ENCODE data around the gene SCYL1.

The SCYL1 gene

GRCh38 chr11:65500387-65501185, 24.3 kb upstream of the SCYL1 start:
- peaks cover 56% of the 10 kb centered on the region for H3K4me1 ChIP-seq (ENCODE audit: low read length)
- H3K4me3 ChIP-seq (ENCODE audit: low read length): peak overlapping the region; percentile 83
- TF ChIP-seq, protein P1, sequence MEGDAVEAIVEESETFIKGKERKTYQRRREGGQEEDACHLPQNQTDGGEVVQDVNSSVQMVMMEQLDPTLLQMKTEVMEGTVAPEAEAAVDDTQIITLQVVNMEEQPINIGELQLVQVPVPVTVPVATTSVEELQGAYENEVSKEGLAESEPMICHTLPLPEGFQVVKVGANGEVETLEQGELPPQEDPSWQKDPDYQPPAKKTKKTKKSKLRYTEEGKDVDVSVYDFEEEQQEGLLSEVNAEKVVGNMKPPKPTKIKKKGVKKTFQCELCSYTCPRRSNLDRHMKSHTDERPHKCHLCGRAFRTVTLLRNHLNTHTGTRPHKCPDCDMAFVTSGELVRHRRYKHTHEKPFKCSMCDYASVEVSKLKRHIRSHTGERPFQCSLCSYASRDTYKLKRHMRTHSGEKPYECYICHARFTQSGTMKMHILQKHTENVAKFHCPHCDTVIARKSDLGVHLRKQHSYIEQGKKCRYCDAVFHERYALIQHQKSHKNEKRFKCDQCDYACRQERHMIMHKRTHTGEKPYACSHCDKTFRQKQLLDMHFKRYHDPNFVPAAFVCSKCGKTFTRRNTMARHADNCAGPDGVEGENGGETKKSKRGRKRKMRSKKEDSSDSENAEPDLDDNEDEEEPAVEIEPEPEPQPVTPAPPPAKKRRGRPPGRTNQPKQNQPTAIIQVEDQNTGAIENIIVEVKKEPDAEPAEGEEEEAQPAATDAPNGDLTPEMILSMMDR (IDR thresholded peaks at IDR 0.05; ENCODE audit: low read depth, low read length): no peak
- no peak for TF ChIP-seq EZH2phosphoT487 (IDR thresholded peaks at IDR 0.05; ENCODE audit: low read depth)
- H3K79me2 ChIP-seq (ENCODE audit: low read length): peaks cover 93% of the 10 kb centered on the region
- H3K9me3 ChIP-seq (ENCODE audit: insufficient read depth, low read length): no peaks in the 10 kb centered on the region
- H3K4me2 ChIP-seq (ENCODE audit: low read length): peak overlapping the region; percentile 95
- peak overlapping the region; percentile 91 for H3K27ac ChIP-seq (ENCODE audit: low read length)
- no peak overlapping the region for H2AFZ ChIP-seq (ENCODE audit: low read depth, low read length)
- H3K36me3 ChIP-seq (replicated peaks; ENCODE audit: low read depth, low read length): peaks cover 66% of the 10 kb centered on the region
- peak overlapping the region; percentile 99 for H3K9ac ChIP-seq (ENCODE audit: low read length)
- peaks cover 63% of the 10 kb centered on the region for H4K20me1 ChIP-seq (ENCODE audit: insufficient read depth, low read length)
- no peaks in the 10 kb centered on the region for H3K27me3 ChIP-seq (ENCODE audit: low read depth, low read length)

- Histone ChIP-seq H4K20me1 (ENCODE audit: insufficient read depth, low read length) (peaks cover 68% of the 10 kb centered on the region), H3K4me1 (ENCODE audit: low read length) (peaks cover 56% of the 10 kb centered on the region), H3K27me3 (ENCODE audit: low read depth, low read length) (no peaks in the 10 kb centered on the region), H3K4me2 (ENCODE audit: low read length) (peak overlapping the region; percentile 95), H3K79me2 (ENCODE audit: low read length) (peaks cover 93% of the 10 kb centered on the region), H2AFZ (ENCODE audit: low read depth, low read length) (no peak overlapping the region), H3K4me3 (ENCODE audit: low read length) (peak overlapping the region; percentile 83), H3K9me3 (ENCODE audit: insufficient read depth, low read length) (no peaks in the 10 kb centered on the region), H3K36me3 (replicated peaks; ENCODE audit: low read depth, low read length) (peaks cover 71% of the 10 kb centered on the region), H3K9ac (ENCODE audit: low read length) (peak overlapping the region; percentile 99), H3K27ac (ENCODE audit: low read length) (peak overlapping the region; percentile 91)
- no peak for TF ChIP-seq EZH2phosphoT487 (IDR thresholded peaks at IDR 0.05; ENCODE audit: low read depth)
- TF ChIP-seq, protein P1 (IDR thresholded peaks at IDR 0.05; ENCODE audit: low read depth, low read length): no peak
Observed at GRCh38 chr11:65501186-65501471, 23.8 kb upstream of the SCYL1 start.

DNA sequence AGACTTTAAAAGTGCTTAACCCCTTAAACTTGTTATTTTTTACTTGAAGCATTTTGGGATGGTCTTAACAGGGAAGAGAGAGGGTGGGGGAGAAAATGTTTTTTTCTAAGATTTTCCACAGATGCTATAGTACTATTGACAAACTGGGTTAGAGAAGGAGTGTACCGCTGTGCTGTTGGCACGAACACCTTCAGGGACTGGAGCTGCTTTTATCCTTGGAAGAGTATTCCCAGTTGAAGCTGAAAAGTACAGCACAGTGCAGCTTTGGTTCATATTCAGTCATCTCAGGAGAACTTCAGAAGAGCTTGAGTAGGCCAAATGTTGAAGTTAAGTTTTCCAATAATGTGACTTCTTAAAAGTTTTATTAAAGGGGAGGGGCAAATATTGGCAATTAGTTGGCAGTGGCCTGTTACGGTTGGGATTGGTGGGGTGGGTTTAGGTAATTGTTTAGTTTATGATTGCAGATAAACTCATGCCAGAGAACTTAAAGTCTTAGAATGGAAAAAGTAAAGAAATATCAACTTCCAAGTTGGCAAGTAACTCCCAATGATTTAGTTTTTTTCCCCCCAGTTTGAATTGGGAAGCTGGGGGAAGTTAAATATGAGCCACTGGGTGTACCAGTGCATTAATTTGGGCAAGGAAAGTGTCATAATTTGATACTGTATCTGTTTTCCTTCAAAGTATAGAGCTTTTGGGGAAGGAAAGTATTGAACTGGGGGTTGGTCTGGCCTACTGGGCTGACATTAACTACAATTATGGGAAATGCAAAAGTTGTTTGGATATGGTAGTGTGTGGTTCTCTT, 23.2 kb upstream of the SCYL1 start:
- TF ChIP-seq, protein P1 (IDR thresholded peaks at IDR 0.05; ENCODE audit: low read depth, low read length): no peak
- TF ChIP-seq EZH2phosphoT487 (IDR thresholded peaks at IDR 0.05; ENCODE audit: low read depth): no peak
- Histone ChIP-seq H3K79me2 (ENCODE audit: low read length) (peaks cover 93% of the 10 kb centered on the region), H3K4me3 (ENCODE audit: low read length) (peak overlapping the region; percentile 83), H3K9me3 (ENCODE audit: insufficient read depth, low read length) (no peaks in the 10 kb centered on the region), H3K9ac (ENCODE audit: low read length) (peak overlapping the region; percentile 99), H3K27me3 (ENCODE audit: low read depth, low read length) (no peaks in the 10 kb centered on the region), H4K20me1 (ENCODE audit: insufficient read depth, low read length) (peaks cover 73% of the 10 kb centered on the region), H3K4me2 (ENCODE audit: low read length) (peak overlapping the region; percentile 95), H3K4me1 (ENCODE audit: low read length) (peaks cover 56% of the 10 kb centered on the region), H3K36me3 (replicated peaks; ENCODE audit: low read depth, low read length) (peaks cover 77% of the 10 kb centered on the region), H2AFZ (ENCODE audit: low read depth, low read length) (no peak overlapping the region), H3K27ac (ENCODE audit: low read length) (peak overlapping the region; percentile 91)

DNA sequence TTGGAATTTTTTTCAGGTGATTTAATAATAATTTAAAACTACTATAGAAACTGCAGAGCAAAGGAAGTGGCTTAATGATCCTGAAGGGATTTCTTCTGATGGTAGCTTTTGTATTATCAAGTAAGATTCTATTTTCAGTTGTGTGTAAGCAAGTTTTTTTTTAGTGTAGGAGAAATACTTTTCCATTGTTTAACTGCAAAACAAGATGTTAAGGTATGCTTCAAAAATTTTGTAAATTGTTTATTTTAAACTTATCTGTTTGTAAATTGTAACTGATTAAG, 22.7 kb upstream of the SCYL1 start:
- Histone ChIP-seq H2AFZ (ENCODE audit: low read depth, low read length) (no peak overlapping the region), H3K4me2 (ENCODE audit: low read length) (peak overlapping the region; percentile 95), H3K9me3 (ENCODE audit: insufficient read depth, low read length) (no peaks in the 10 kb centered on the region), H3K27ac (ENCODE audit: low read length) (peak overlapping the region; percentile 91), H4K20me1 (ENCODE audit: insufficient read depth, low read length) (peaks cover 78% of the 10 kb centered on the region), H3K9ac (ENCODE audit: low read length) (peak overlapping the region; percentile 99), H3K27me3 (ENCODE audit: low read depth, low read length) (no peaks in the 10 kb centered on the region), H3K79me2 (ENCODE audit: low read length) (peaks cover 92% of the 10 kb centered on the region), H3K4me1 (ENCODE audit: low read length) (peaks cover 57% of the 10 kb centered on the region), H3K36me3 (replicated peaks; ENCODE audit: low read depth, low read length) (peaks cover 77% of the 10 kb centered on the region), H3K4me3 (ENCODE audit: low read length) (peak overlapping the region; percentile 83)
- TF ChIP-seq EZH2phosphoT487 (IDR thresholded peaks at IDR 0.05; ENCODE audit: low read depth): no peak
- TF ChIP-seq, protein P1 (IDR thresholded peaks at IDR 0.05; ENCODE audit: low read depth, low read length): no peak

All from OCI-LY3 (cell line).